ENCODE results near the gene GPATCH3. TPM values are rescaled to one million over a fixed set of nuclear protein-coding genes. Genes with fewer than 3 reads are reported as not detected.
"Not testable (repeated sequence)": the region's sequence is repeated elsewhere in the genome, so short reads cannot be mapped to it uniquely, and the experiment has no call there.

The GPATCH3 gene
- total RNA-seq, 1 experiment from 2014 or later, result 12.0 TPM

- peaks cover 25% of the 10 kb centered on the region for H3K36me3 ChIP-seq
- H3K27ac ChIP-seq, result no peak overlapping the region
- H3K4me3 ChIP-seq, result no peak overlapping the region
- no peaks in the 10 kb centered on the region for H3K27me3 ChIP-seq
- H3K4me1 ChIP-seq, result peaks cover 11% of the 10 kb centered on the region
- DNase-seq, result no peak
- H3K9me3 ChIP-seq (replicated peaks), result no peaks in the 10 kb centered on the region
Measured at GRCh38 chr1:26897351-26897750, 2.9 kb downstream of the GPATCH3 start.

GRCh38 chr1:26894263-26894662 is 6.0 kb downstream of the GPATCH3 start:
- peaks cover 29% of the 10 kb centered on the region for H3K36me3 ChIP-seq
- no peak for DNase-seq

GRCh38 chr1:26890467-26890796 is 9.8 kb downstream of the GPATCH3 start:
- H3K4me1 ChIP-seq, result peaks cover 7% of the 10 kb centered on the region; the same call in 1 of the 2 replicates
- H3K9me3 ChIP-seq (replicated peaks), result no peaks in the 10 kb centered on the region
- no peak for DNase-seq
- H3K27me3 ChIP-seq, result no peaks in the 10 kb centered on the region
- H3K27ac ChIP-seq, result peak overlapping the region; percentile 90
- peak overlapping the region; percentile 88 for H3K4me3 ChIP-seq
- H3K36me3 ChIP-seq, result peaks cover 47% of the 10 kb centered on the region

More at GRCh38 chr1:26894263-26894662, 6.0 kb downstream of the GPATCH3 start:
- Histone ChIP-seq H3K27me3 (no peaks in the 10 kb centered on the region), H3K4me3 (no peak overlapping the region), H3K4me1 (peaks cover 8% of the 10 kb centered on the region; the same call in 1 of the 2 replicates), H3K27ac (no peak overlapping the region), H3K9me3 (replicated peaks) (no peaks in the 10 kb centered on the region)

- H3K27ac ChIP-seq, result peak within 1 kb of the TSS; percentile 90
- H3K4me3 ChIP-seq, result peak within 1 kb of the TSS; percentile 88
- H3K9me3 ChIP-seq (replicated peaks), result no peaks in the 10 kb centered on the region
- DNase-seq, result peak; percentile 87 to 91
- H3K36me3 ChIP-seq, result peaks cover 49% of the 10 kb centered on the region
- H3K4me1 ChIP-seq, result peaks cover 7% of the 10 kb centered on the region; the same call in 1 of the 2 replicates
- no peaks in the 10 kb centered on the region for H3K27me3 ChIP-seq
Measured at GRCh38 chr1:26889551-26890466, 10.5 kb downstream of the GPATCH3 start, which contains the start of gene GPN2. TSS of gene GPN2 (minus strand) at chr1:26890283. CDS start at chr1:26890096, 187 bp downstream.

- DNase-seq, result no peak
- H3K27ac ChIP-seq, result no peak overlapping the region
- H3K4me3 ChIP-seq, result no peak overlapping the region
- no peaks in the 10 kb centered on the region for H3K27me3 ChIP-seq
- peaks cover 52% of the 10 kb centered on the region for H3K36me3 ChIP-seq
- H3K9me3 ChIP-seq (replicated peaks), result no peaks in the 10 kb centered on the region
- peaks cover 7% of the 10 kb centered on the region; the same call in 1 of the 2 replicates for H3K4me1 ChIP-seq
Measured at GRCh38 chr1:26888231-26888630, 12.0 kb downstream of the GPATCH3 start.

GRCh38 chr1:26887125-26887524 is 13.1 kb downstream of the GPATCH3 start:
- peak in 1 of 2 experiments; percentile 38 for DNase-seq
- Histone ChIP-seq H3K4me3 (no peak overlapping the region), H3K4me1 (peaks cover 7% of the 10 kb centered on the region; the same call in 1 of the 2 replicates), H3K36me3 (peaks cover 53% of the 10 kb centered on the region), H3K27me3 (no peaks in the 10 kb centered on the region), H3K9me3 (replicated peaks) (no peaks in the 10 kb centered on the region), H3K27ac (no peak overlapping the region)

- Histone ChIP-seq H3K27ac (no peak overlapping the region), H3K4me3 (no peak overlapping the region), H3K9me3 (replicated peaks) (no peaks in the 10 kb centered on the region), H3K36me3 (peaks cover 71% of the 10 kb centered on the region), H3K4me1 (no peaks in the 10 kb centered on the region), H3K27me3 (no peaks in the 10 kb centered on the region)
- DNase-seq, result no peak
Measured at GRCh38 chr1:26882696-26883463, 17.4 kb downstream of the GPATCH3 start.

GRCh38 chr1:26881611-26882010 is 18.7 kb downstream of the GPATCH3 start:
- not testable (repeated sequence) for H3K27me3 ChIP-seq; DNase-seq; H3K9me3 ChIP-seq (replicated peaks); H3K4me1 ChIP-seq; H3K4me3 ChIP-seq; H3K27ac ChIP-seq
- peaks cover 76% of the 10 kb centered on the region for H3K36me3 ChIP-seq

- no peaks in the 10 kb centered on the region for H3K27me3 ChIP-seq
- no peak for DNase-seq
- peaks cover 65% of the 10 kb centered on the region for H3K36me3 ChIP-seq
- no peak overlapping the region for H3K27ac ChIP-seq
- no peaks in the 10 kb centered on the region for H3K9me3 ChIP-seq (replicated peaks)
- H3K4me3 ChIP-seq, result no peak overlapping the region
- H3K4me1 ChIP-seq, result no peaks in the 10 kb centered on the region
Measured at GRCh38 chr1:26879793-26880192, 20.5 kb downstream of the GPATCH3 start.

- no peaks in the 10 kb centered on the region for H3K27me3 ChIP-seq
- no peak overlapping the region for H3K4me3 ChIP-seq
- DNase-seq, result no peak
- no peaks in the 10 kb centered on the region for H3K4me1 ChIP-seq
- H3K36me3 ChIP-seq, result peaks cover 44% of the 10 kb centered on the region
- H3K27ac ChIP-seq, result no peak overlapping the region
- H3K9me3 ChIP-seq (replicated peaks), result no peaks in the 10 kb centered on the region
Measured at GRCh38 chr1:26877326-26877725, 22.9 kb downstream of the GPATCH3 start.

GRCh38 chr1:26874896-26875295 is 25.4 kb downstream of the GPATCH3 start:
- Histone ChIP-seq H3K9me3 (replicated peaks) (no peaks in the 10 kb centered on the region), H3K27ac (no peak overlapping the region), H3K27me3 (no peaks in the 10 kb centered on the region), H3K4me1 (no peaks in the 10 kb centered on the region), H3K36me3 (peaks cover 29% of the 10 kb centered on the region), H3K4me3 (no peak overlapping the region)
- no peak for DNase-seq

- not testable (repeated sequence) for DNase-seq
Measured at GRCh38 chr1:26873097-26873496, 27.2 kb downstream of the GPATCH3 start.

GRCh38 chr1:26864610-26865480 is 35.4 kb downstream of the GPATCH3 start:
- peak; percentile 97 to 98 for DNase-seq
- Histone ChIP-seq H3K4me3 (peak overlapping the region; percentile 60), H3K36me3 (no peaks in the 10 kb centered on the region), H3K9me3 (replicated peaks) (no peaks in the 10 kb centered on the region), H3K27ac (peak overlapping the region; percentile 82), H3K27me3 (no peaks in the 10 kb centered on the region), H3K4me1 (no peaks in the 10 kb centered on the region; the same call in 1 of the 2 replicates)

More at GRCh38 chr1:26873097-26873496, 27.2 kb downstream of the GPATCH3 start:
- H3K4me1 ChIP-seq; H3K27ac ChIP-seq; H3K27me3 ChIP-seq; H3K9me3 ChIP-seq (replicated peaks); H3K4me3 ChIP-seq: not testable (repeated sequence)
- H3K36me3 ChIP-seq, result peaks cover 13% of the 10 kb centered on the region

GRCh38 chr1:26863685-26864077 is 36.6 kb downstream of the GPATCH3 start:
- H3K36me3 ChIP-seq, result no peaks in the 10 kb centered on the region
- H3K4me1 ChIP-seq, result no peaks in the 10 kb centered on the region; the same call in 1 of the 2 replicates
- no peaks in the 10 kb centered on the region for H3K27me3 ChIP-seq
- peak overlapping the region; percentile 60 for H3K4me3 ChIP-seq
- peak overlapping the region; percentile 58; the same call in 1 of the 2 replicates for H3K27ac ChIP-seq
- H3K9me3 ChIP-seq (replicated peaks), result no peaks in the 10 kb centered on the region
- no peak for DNase-seq
